HG03460 (cell line): Measurements from ENCODE around the gene KIF1A.
"Not testable (repeated sequence)": the region's sequence is repeated elsewhere in the genome, so short reads cannot be mapped to it uniquely, and the experiment has no call there.

ENCODE experiments used
- ATAC-seq: cut with Tn5 transposase; IDR thresholded peaks from one replicate; pipeline ENCODE4 v1.9.1; 2021; ENCODE audit not compliant: unreplicated experiment

KIF1A gene

GRCh38 chr2:240704651-240705050 is 115.4 kb downstream of the KIF1A start:
- ATAC-seq: no peak

- ATAC-seq: no peak
These were observed 116.3 kb downstream of the KIF1A start for GRCh38 chr2:240703417-240704341.

- ATAC-seq: no peak
These were observed 117.4 kb downstream of the KIF1A start for GRCh38 chr2:240702640-240703011.

- no peak for ATAC-seq
These were observed 118.0 kb downstream of the KIF1A start for GRCh38 chr2:240701736-240702639.

- ATAC-seq: no peak
These were observed 118.8 kb downstream of the KIF1A start for GRCh38 chr2:240701091-240701735.

- not testable (repeated sequence) for ATAC-seq
These were observed 119.4 kb downstream of the KIF1A start for GRCh38 chr2:240700616-240701015.

GRCh38 chr2:240699835-240700234 is 120.2 kb downstream of the KIF1A start:
- ATAC-seq: not testable (repeated sequence)

- not testable (repeated sequence) for ATAC-seq
These were observed 121.0 kb downstream of the KIF1A start for GRCh38 chr2:240698852-240699561.

GRCh38 chr2:240696469-240696868 is 123.5 kb downstream of the KIF1A start:
- not testable (repeated sequence) for ATAC-seq

- ATAC-seq: not testable (repeated sequence)
These were observed 124.4 kb downstream of the KIF1A start for GRCh38 chr2:240695593-240695992.

- not testable (repeated sequence) for ATAC-seq
These were observed 125.7 kb downstream of the KIF1A start for GRCh38 chr2:240694304-240694703.

GRCh38 chr2:240692583-240693561 is 127.1 kb downstream of the KIF1A start:
- not testable (repeated sequence) for ATAC-seq

- not testable (repeated sequence) for ATAC-seq
These were observed 128.2 kb downstream of the KIF1A start, which contains the start of gene AQP12A for GRCh38 chr2:240691631-240692420. Gene AQP12A (plus strand): TSS chr2:240691866. CDS start chr2:240691914, 48 bp downstream.

- ATAC-seq: not testable (repeated sequence)
These were observed 129.0 kb downstream of the KIF1A start for GRCh38 chr2:240691075-240691427.

- not testable (repeated sequence) for ATAC-seq
These were observed 129.5 kb downstream of the KIF1A start for GRCh38 chr2:240690421-240691074.

GRCh38 chr2:240689975-240690374 is 130.0 kb downstream of the KIF1A start:
- ATAC-seq: no peak

- ATAC-seq: no peak
These were observed 131.5 kb downstream of the KIF1A start for GRCh38 chr2:240688553-240688919.
